Measurements from ENCODE around the gene CAND2. TPM values are rescaled to one million over a fixed set of nuclear protein-coding genes. Genes with fewer than 3 reads are reported as not detected.

CAND2 gene
- total and polyA plus RNA-seq, 2 of the 8 experiments (the other 6 are each of a cell fraction or from before 2014, with no cell fraction given) = 8.7 TPM

DNA sequence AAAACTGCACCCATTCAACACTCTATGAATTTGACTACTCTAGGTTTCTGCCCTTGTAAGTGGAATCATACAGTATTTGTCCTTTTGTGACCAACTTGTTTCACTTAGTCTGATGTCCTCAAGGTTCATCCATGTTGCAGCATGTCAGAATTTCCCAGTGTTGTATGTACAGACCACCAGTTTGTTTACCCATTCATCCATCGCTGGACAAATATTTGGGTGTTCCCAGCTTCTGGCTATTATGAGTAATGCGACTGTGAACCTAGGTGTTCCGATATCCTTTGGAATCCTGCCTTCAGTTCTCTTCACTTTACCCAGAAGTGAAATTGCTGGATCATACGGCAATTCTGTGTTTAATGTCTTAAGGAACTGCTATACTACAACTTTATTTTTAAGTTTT lies 32.3 kb downstream of the CAND2 start (continued):
- TF ChIP-seq, protein P1, sequence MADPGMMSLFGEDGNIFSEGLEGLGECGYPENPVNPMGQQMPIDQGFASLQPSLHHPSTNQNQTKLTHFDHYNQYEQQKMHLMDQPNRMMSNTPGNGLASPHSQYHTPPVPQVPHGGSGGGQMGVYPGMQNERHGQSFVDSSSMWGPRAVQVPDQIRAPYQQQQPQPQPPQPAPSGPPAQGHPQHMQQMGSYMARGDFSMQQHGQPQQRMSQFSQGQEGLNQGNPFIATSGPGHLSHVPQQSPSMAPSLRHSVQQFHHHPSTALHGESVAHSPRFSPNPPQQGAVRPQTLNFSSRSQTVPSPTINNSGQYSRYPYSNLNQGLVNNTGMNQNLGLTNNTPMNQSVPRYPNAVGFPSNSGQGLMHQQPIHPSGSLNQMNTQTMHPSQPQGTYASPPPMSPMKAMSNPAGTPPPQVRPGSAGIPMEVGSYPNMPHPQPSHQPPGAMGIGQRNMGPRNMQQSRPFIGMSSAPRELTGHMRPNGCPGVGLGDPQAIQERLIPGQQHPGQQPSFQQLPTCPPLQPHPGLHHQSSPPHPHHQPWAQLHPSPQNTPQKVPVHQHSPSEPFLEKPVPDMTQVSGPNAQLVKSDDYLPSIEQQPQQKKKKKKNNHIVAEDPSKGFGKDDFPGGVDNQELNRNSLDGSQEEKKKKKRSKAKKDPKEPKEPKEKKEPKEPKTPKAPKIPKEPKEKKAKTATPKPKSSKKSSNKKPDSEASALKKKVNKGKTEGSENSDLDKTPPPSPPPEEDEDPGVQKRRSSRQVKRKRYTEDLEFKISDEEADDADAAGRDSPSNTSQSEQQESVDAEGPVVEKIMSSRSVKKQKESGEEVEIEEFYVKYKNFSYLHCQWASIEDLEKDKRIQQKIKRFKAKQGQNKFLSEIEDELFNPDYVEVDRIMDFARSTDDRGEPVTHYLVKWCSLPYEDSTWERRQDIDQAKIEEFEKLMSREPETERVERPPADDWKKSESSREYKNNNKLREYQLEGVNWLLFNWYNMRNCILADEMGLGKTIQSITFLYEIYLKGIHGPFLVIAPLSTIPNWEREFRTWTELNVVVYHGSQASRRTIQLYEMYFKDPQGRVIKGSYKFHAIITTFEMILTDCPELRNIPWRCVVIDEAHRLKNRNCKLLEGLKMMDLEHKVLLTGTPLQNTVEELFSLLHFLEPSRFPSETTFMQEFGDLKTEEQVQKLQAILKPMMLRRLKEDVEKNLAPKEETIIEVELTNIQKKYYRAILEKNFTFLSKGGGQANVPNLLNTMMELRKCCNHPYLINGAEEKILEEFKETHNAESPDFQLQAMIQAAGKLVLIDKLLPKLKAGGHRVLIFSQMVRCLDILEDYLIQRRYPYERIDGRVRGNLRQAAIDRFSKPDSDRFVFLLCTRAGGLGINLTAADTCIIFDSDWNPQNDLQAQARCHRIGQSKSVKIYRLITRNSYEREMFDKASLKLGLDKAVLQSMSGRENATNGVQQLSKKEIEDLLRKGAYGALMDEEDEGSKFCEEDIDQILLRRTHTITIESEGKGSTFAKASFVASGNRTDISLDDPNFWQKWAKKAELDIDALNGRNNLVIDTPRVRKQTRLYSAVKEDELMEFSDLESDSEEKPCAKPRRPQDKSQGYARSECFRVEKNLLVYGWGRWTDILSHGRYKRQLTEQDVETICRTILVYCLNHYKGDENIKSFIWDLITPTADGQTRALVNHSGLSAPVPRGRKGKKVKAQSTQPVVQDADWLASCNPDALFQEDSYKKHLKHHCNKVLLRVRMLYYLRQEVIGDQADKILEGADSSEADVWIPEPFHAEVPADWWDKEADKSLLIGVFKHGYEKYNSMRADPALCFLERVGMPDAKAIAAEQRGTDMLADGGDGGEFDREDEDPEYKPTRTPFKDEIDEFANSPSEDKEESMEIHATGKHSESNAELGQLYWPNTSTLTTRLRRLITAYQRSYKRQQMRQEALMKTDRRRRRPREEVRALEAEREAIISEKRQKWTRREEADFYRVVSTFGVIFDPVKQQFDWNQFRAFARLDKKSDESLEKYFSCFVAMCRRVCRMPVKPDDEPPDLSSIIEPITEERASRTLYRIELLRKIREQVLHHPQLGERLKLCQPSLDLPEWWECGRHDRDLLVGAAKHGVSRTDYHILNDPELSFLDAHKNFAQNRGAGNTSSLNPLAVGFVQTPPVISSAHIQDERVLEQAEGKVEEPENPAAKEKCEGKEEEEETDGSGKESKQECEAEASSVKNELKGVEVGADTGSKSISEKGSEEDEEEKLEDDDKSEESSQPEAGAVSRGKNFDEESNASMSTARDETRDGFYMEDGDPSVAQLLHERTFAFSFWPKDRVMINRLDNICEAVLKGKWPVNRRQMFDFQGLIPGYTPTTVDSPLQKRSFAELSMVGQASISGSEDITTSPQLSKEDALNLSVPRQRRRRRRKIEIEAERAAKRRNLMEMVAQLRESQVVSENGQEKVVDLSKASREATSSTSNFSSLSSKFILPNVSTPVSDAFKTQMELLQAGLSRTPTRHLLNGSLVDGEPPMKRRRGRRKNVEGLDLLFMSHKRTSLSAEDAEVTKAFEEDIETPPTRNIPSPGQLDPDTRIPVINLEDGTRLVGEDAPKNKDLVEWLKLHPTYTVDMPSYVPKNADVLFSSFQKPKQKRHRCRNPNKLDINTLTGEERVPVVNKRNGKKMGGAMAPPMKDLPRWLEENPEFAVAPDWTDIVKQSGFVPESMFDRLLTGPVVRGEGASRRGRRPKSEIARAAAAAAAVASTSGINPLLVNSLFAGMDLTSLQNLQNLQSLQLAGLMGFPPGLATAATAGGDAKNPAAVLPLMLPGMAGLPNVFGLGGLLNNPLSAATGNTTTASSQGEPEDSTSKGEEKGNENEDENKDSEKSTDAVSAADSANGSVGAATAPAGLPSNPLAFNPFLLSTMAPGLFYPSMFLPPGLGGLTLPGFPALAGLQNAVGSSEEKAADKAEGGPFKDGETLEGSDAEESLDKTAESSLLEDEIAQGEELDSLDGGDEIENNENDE (IDR thresholded peaks at IDR 0.05; ENCODE audit: insufficient replicate concordance, low read length) = no peak
- TF ChIP-seq GABPA (IDR thresholded peaks at IDR 0.05; ENCODE audit: borderline replicate concordance, insufficient read depth, low read length) = no peak
- TF ChIP-seq CREB1 (IDR thresholded peaks at IDR 0.05) = no peak
- TF ChIP-seq CEBPB (IDR thresholded peaks at IDR 0.05; ENCODE audit: low read depth, low read length) = no peak
- TF ChIP-seq POU5F1 (IDR thresholded peaks at IDR 0.05; ENCODE audit: low read depth, low read length) = no peak
- no peak for TF ChIP-seq JUN (IDR thresholded peaks at IDR 0.05; ENCODE audit: low read depth, low read length)
- TF ChIP-seq, protein P2, sequence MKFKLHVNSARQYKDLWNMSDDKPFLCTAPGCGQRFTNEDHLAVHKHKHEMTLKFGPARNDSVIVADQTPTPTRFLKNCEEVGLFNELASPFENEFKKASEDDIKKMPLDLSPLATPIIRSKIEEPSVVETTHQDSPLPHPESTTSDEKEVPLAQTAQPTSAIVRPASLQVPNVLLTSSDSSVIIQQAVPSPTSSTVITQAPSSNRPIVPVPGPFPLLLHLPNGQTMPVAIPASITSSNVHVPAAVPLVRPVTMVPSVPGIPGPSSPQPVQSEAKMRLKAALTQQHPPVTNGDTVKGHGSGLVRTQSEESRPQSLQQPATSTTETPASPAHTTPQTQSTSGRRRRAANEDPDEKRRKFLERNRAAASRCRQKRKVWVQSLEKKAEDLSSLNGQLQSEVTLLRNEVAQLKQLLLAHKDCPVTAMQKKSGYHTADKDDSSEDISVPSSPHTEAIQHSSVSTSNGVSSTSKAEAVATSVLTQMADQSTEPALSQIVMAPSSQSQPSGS (IDR thresholded peaks at IDR 0.05; ENCODE audit: low read length) = no peak
- TF ChIP-seq CHD2 (IDR thresholded peaks at IDR 0.05; ENCODE audit: low read length) = no peak
- TF ChIP-seq ZNF274 (IDR thresholded peaks at IDR 0.05; ENCODE audit: borderline replicate concordance, extremely low read depth, low read length) = no peak
- TF ChIP-seq RBBP5 (IDR thresholded peaks at IDR 0.05; ENCODE audit: borderline replicate concordance, low read depth, low read length) = no peak
- TF ChIP-seq KDM4A (IDR thresholded peaks at IDR 0.05; ENCODE audit: low read depth, low read length, severe bottlenecking) = no peak

Measured in H1 (cell line).